Stimulated activated CD8-positive, alpha-beta memory T cell treated with anti-CD3 and anti-CD28 coated beads, Interleukin-15, amount 100 ng/mL, for 4 hours (primary cell): ENCODE results near the gene SLC35F3.

ENCODE experiments used
- DNase-seq, 2 donors: peaks; one replicate each; pipeline ENCODE4 v3.0.0-alpha.2; 2020; ENCODE audit warnings: low read depth in 2 of 2

SLC35F3 gene

GRCh38 chr1:234039603-234040002, 135.1 kb downstream of the SLC35F3 start:
- no peak for DNase-seq

GRCh38 chr1:234040446-234041317, 136.2 kb downstream of the SLC35F3 start:
- no peak for DNase-seq

- DNase-seq: no peak
Observed at GRCh38 chr1:234044079-234044478, 139.6 kb downstream of the SLC35F3 start.

GRCh38 chr1:234047123-234047522, 142.6 kb downstream of the SLC35F3 start:
- no peak for DNase-seq

- DNase-seq: no peak
Observed at GRCh38 chr1:234062166-234062565, 157.7 kb downstream of the SLC35F3 start.

- peak; percentile 10 to 24 for DNase-seq
Observed at GRCh38 chr1:234065794-234066447, 161.4 kb downstream of the SLC35F3 start.

GRCh38 chr1:234067581-234068337, 163.3 kb downstream of the SLC35F3 start:
- DNase-seq: no peak

- no peak for DNase-seq
Observed at GRCh38 chr1:234069760-234070159, 165.3 kb downstream of the SLC35F3 start.

- DNase-seq: no peak
Observed at GRCh38 chr1:234072793-234073192, 168.3 kb downstream of the SLC35F3 start.

- DNase-seq: no peak
Observed at GRCh38 chr1:234078143-234078542, 173.7 kb downstream of the SLC35F3 start.

GRCh38 chr1:234079896-234080295, 175.4 kb downstream of the SLC35F3 start:
- no peak for DNase-seq

- DNase-seq: no peak
Observed at GRCh38 chr1:234083460-234083859, 179.0 kb downstream of the SLC35F3 start.

GRCh38 chr1:234089396-234089795, 184.9 kb downstream of the SLC35F3 start:
- DNase-seq: no peak

GRCh38 chr1:234090212-234091064, 186.0 kb downstream of the SLC35F3 start:
- DNase-seq: no peak

- DNase-seq: no peak
Observed at GRCh38 chr1:234091065-234091401, 186.6 kb downstream of the SLC35F3 start.

GRCh38 chr1:234091876-234092275, 187.4 kb downstream of the SLC35F3 start:
- DNase-seq: no peak

GRCh38 chr1:234093107-234093506, 188.6 kb downstream of the SLC35F3 start:
- DNase-seq: no peak

GRCh38 chr1:234093741-234094140, 189.3 kb downstream of the SLC35F3 start:
- no peak for DNase-seq

- no peak for DNase-seq
Observed at GRCh38 chr1:234094172-234094571, 189.7 kb downstream of the SLC35F3 start.

- DNase-seq: no peak
Observed at GRCh38 chr1:234096161-234096770, 191.8 kb downstream of the SLC35F3 start.

- DNase-seq: no peak
Observed at GRCh38 chr1:234102583-234102982, 198.1 kb downstream of the SLC35F3 start.
